HG03469 (cell line): ENCODE data around the gene NAB2.

Source experiments
- ATAC-seq: cut with Tn5 transposase; IDR thresholded peaks from one replicate; pipeline ENCODE4 v1.9.1; 2021; ENCODE audit warnings: mild to moderate bottlenecking, moderate library complexity, moderate number of reproducible peaks; ENCODE audit not compliant: unreplicated experiment

Gene NAB2

DNA sequence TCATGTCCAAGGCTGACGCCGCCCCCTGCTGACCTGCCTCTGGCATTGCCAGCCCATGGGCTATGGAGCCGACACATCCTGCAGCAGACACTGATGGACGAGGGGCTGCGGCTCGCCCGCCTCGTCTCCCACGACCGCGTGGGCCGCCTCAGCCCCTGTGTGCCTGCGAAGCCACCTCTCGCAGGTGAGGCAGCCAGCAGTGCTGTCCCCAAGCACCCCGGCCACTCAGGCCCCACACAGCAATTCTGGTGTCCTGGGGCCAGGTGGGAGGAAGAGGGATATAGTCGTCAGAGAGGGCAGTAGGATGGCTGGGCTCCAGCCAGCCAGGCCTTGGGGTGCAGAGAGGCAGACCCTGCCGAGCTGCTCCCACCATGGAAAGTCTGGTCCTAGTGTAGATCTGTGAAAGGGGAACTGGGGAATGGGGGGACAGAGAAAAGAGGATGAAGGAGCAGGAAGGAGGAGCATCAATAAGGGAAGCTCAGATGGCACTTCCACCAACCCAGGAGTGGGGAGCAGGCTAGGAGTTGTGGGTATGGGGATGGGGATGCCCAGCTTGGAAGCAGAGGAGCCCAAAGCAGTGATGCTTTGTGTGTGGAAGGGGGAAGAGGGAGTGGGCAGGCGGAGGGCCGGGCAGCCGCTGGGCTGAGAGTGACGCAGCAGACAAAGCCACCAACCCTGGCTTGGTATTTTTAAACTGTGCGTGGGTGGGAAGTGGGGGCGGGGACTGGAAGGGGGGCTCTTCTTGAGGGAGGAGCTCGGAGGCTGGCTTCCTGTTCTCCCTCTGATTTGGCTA, 4.7 kb downstream of the NAB2 start:
- ATAC-seq: no peak

DNA sequence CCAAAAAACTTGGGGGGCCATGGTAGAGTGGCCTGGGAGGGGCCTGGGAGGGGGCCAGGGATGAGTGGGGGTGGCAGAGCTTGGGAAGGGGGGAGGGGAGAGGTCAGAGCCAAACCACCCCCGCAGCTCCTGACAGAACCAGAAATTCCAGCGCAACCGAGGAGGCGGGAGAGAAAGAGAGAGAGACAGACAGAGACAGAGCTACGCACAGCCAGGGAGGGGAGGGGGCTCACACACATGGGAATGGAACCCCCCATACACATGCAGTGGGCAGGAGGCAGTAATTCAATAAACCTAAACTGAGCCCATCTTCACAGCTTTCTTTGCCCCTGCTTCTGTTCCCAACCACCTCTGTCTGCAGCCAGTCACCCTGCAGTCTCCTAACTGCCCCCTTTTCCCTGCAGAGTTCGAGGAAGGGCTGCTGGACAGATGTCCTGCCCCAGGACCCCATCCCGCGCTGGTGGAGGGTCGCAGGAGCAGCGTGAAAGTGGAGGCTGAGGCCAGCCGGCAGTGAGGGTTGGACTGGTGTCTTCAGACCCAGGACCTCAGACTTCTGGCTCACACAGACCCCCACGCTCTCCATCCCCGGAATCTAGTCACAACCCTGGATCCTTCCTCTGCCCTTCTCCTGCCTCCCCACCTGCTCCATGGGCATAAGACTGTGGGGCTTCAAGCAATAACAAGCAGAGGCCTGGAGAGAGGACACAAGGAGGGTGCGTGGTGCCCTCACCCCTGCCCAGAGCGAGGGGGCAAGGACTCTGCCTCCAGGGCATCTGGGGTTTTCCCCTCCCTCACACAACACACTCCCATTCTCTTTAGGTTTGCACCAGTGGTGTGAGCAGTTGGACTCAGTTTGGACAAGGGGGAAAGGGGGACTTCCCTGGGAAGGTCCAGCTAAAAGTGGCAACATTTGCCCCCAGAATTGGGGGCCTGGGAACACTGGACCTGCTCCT, 5.6 kb downstream of the NAB2 start:
- ATAC-seq: no peak

DNA sequence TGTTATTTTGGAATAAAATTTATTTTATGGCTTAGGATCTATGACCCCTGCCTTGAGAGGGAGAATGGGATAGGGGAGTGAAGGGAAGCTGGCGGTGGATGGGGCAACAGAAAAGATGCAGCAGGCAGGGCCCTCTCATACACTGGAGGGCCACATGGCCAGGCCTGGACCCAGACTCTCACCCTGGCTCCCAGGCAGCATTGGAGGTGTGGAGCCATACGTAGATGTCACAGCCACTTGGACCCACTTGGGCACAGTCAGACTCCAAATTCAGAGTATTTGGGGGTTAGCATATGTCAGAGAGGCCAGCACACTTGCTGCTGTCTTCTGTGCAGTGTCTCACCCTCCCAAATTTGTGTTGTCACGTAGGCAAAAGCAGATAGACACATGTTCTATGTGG, 6.5 kb downstream of the NAB2 start:
- ATAC-seq: no peak

DNA sequence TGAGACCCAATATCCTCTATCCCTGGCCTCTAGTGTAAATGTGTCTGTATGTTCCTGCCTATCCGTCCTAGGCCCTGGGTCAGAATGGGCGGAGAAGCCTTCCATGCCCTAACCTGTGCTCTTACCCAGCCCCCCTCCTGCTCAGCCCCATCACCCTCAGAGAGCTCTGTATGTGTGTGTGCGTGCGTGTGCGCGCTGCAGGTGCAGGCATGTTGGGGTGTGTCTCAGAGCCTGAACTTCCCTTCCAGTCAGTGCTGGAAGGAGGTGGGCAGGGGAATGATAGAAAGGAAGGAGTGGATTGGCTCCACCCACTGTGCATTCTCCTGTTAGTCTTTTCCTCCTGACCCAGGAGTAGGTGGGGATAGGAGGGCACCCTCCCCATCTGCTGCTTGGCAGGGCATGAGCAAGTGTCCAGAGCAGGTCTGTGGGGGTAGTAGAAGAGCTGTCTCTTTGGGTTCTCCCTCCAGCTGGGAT, 7.2 kb downstream of the NAB2 start:
- no peak for ATAC-seq

DNA sequence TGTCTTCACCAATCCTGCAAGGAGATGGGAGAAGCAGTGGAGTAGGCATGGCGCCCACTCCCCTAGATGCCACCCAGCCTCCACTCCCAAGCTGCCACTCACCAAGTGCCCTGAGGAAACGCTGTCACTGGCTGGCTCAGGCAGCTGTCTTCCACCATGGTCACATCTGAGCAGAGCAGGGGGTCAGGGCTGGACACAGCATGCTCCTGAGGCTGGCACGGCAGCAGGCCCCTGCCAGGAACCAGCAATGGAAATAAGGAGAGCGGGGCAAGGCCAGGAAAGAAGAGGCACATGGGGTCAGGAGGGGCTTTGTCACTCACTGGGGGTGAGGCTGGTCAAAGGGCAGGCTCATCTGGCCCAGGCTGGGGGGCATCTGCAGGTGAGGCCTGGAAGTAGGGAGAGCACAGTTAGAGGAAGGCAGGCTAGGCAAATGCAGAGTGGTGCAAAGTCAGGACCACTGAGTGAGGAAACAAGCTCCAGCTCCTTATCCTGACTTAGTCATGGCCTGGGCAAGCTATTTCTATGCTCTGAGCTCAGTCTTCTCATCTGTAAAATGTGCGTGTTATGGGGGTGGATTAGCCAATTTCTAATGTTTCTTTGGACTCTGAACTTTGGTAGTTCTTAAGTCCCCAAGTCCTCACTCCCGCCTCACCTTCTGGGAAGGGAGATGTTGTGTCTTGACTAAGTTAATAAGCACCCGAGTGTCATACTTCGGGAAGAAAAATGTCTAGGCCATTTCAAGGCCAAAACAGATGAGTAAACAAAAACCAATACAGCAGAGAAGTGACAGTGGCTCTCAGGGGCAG, 8.0 kb downstream of the NAB2 start:
- no peak for ATAC-seq

DNA sequence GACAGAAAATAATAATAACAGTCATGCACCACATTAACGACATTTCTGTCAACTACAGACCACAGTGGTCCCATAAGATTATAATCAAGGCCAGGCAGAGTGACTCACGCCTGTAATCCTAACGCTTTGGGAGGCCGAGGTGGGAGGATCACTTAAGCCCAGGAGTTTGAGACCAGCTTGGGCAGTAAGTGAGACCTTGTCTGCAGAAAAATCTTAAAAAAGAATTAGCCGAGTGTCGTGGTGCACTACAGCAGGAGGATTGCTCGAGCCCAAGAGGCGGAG, 8.6 kb downstream of the NAB2 start:
- no peak for ATAC-seq

DNA sequence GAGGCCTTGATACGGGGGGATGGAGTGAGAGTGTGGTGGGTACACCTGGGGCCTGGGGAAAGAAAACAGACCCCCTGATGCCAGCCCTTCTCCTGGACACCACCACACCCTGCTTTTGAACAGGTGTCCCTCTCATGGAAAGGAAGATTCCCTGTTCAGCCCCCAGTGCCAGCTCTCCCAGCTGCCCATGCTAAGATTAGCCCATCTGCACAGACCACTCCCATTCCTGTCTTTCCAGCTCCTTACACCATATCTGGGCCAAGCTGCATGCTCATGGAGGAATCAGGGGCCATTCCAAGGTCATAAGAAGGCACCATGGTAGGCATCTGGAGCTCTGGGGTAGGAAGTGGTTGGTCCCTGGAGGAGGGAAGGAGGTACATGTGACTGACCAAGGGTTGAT, 9.6 kb downstream of the NAB2 start:
- ATAC-seq: no peak

DNA sequence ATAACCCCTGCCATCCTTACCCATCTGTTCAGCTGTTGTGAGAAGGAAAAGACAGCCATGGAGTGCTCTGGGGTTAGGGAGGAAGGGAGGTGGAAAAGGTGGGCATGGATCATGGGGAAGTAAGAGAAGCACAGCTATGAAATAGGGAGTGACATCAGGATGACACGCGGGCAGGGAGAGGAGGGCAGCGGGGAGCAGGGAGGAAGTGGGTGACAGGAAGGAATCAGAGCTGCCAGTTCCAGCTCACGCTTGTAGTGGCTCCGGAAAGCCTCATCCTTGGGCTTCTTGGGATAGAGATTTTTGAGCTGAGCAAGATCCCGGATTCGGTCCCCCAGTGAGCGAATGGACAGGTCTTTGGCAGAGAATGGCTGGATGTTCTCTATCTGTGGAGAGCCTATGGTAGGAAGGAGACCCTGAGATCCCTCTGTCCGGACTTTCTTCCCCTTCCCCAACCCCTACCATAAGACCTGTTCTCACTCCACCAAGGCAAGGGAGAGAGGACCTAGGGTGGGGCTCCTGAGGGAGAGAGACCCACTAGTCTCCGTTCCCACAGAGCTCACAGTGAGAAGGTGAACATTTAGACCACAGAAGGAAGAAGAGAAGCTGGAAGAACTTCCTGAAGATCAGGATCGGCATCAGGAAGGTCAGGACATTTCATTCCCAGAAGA, 10.3 kb downstream of the NAB2 start:
- no peak for ATAC-seq

DNA sequence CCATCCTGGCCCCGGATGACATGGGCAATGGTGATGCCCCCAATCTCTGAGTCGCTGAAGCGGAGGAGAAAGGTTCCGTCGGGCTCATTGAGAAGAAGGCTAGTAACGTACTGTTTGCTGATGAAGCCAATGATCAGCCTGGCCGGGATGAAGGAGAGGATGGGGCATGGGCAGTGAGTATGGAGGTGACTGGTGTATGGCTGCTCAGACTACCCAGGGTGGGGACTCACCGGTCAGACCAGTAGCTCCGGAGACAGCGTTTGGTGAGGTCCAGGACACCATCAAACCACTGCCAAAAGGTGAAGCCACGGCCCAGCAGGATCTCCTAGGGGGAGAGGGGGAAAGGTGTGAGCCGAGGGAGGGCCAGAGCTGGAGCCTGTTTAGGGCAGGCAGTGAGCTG, 10.9 kb downstream of the NAB2 start:
- no peak for ATAC-seq

DNA sequence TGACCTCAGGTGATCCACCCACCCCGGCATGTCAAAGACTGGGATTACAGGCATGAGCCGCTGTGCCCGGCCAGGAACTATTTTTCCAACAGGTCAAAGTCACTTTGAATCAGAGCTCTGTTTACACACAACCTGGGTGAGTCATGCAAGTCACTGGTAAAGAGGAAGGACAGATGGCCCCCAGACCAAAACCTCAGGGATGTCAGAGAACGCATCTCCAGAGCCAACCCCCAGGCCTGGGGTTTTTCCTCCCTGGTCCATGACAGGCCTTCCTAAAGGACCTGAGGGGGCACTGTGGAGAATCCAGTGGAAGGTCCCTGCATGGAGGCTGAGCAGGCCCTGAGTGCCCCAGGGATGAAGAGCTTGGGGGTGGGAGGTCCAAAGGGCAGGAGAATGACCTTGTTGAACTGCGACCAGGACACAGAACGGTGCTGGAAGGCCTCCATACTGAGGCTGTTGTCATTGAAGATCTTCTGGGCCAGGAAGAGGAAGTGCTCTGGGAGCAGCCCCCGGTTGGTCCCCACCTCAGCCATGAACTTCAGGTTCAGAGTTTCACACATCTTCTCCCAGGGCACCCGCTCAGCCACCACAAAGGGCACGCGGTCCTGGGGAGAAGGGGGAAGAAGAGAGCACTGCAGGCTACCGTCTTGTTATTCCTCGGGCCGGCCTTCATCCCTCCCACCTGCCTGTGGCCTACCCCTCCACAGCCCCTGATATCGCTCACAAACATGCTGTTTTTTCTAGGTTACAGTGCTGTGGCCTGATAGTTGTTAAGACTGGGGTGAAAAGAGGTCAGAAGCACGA, 13.2 kb downstream of the NAB2 start:
- ATAC-seq: no peak

DNA sequence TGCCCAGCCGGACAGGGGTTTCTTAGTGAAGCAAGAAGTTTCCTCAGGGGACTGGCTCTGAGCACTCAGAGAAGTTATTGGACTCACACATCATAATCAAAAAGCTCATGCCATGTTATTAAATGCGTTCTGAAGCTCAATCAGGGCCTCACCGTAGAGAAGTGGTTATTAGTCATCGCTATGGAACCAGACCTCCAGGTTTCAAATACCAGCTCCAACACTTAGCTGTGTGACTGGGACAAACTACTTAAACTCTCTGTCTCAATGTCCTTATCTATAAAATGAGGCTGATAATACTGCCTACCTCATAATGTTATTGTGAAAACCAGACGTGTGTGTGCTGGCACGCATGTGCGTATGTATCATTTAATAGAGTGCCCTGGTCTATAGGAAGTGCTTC, 14.9 kb downstream of the NAB2 start:
- no peak for ATAC-seq

DNA sequence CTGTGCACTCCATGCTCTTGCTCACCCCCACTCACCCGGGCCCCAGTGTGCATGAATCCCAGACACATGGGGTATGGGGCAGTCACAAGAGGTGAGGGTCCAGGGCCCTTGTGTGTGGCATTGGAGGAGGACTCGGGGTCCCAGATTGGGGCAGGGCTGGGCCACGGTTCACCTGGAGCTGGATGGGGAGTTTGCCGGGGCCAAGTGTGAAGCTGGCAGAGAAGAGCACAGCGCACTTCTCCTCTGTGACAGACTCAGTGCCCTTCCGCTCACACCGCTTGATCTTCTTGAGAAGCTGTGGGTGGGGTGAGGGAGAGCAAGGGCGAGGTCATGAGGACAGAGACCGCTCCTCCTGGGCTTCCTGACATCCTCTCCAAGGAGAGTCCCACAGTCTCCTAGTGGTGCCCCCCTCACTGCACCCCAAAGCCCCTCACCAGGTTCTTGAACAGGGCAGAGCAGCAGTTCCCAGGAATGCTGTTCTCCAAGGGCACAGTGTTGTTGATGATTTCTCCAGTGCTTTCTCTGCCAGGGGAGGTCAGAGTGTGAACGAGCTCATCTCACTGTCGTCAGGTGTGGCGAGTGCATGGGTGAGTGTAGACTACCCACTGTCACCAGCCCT, 15.5 kb downstream of the NAB2 start:
- no peak for ATAC-seq

DNA sequence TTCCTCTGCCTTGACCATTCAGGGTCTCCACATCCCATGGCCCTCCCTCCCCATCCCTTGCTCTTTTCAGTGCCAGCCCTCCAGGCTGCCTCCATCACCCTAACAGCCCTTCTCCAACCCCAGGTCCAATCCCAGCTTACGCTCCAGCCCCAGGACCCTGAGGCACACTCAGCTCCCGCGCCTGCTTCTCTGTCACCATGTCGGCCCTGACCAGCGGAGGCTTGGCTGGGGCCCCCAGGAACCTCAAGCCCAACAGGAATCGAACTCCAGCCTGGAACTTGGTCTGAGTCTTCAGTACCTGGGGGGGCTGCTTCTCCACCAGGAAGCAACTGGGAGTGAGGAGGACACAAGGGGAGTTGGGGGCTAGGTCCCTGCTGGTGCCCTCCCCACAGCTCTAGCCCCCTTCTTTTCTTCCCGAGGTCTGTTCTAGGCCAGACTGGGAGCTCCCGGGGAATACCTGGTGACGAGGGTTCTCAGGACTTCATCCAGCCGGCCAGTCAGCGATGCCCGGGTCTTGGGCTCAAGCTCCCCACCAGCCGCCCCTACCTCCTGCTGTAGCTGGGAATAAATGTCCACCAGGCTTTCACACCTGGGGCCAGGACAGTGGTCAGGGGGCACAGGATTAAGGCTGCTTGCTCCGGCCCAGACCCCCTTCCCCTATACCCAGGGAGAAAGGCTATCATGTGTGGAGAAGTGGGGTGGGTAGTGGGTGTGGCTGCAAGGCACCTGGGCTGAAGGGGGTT, 16.3 kb downstream of the NAB2 start:
- no peak for ATAC-seq

DNA sequence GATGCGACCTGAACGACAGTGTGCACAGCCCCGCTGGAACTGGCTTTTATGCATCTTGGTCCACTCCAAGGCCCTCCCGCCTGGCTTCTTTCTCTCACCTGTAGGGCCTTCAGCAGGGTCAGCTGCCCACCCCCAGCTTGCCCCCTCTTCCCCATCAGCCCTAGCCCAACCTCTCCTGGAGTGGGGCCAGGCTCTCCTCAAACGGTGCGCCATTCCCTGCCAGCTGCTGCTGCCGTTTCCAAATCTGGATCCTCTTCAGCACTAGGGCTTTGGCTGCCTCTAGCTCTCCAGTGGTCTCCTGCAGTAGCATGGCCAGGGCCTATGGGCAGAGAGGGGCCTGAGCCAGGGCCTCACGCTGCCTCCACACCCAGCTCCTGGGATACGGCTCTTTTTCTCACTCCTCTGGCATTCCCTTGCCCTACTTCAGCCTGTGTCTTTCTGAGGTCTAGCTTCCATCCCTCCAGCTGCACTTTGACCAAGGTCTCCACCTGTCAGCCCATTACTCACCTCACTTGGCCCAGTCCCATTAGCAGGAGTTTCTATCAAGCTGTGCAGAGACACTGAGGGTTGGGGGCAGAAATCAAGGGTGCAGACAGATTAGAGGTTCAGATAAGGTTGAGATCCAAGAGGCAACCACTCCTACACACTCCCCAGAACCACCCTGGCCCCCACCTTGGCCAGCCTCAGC, 17.3 kb downstream of the NAB2 start:
- no peak for ATAC-seq

DNA sequence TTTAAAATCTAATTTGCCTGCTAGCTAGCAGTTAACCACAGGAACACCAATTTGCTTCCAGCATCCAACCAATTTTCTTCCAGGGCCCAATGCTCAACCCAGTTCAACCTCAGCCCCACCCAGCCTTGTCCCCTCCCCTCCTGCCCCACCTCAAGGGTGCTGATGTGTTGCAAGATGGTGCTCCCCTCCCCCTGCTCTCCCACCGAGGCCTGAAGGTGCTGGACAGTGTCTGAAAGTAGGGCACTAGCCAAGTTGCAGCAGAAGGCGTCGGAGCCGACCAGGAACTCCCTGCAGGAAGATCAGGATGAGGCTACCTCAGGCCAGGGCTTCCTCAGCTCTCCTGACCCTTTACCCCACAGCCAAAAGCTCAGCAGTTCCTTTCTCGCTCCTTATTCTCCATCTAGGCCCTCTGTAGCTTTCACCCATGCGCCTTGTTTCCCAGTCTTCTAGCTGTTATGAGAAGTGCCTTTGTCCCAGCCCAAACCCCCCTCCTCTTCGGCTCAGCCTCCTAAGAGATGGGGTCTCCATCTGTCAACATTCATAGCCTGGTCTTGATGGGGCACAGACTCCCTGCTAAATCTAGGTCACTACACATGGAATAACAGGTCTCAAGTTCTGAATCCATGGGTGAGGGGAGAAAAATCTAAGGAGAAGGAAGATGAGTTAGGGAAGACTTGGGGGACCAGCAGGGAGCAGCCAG, 18.7 kb downstream of the NAB2 start:
- no peak for ATAC-seq

DNA sequence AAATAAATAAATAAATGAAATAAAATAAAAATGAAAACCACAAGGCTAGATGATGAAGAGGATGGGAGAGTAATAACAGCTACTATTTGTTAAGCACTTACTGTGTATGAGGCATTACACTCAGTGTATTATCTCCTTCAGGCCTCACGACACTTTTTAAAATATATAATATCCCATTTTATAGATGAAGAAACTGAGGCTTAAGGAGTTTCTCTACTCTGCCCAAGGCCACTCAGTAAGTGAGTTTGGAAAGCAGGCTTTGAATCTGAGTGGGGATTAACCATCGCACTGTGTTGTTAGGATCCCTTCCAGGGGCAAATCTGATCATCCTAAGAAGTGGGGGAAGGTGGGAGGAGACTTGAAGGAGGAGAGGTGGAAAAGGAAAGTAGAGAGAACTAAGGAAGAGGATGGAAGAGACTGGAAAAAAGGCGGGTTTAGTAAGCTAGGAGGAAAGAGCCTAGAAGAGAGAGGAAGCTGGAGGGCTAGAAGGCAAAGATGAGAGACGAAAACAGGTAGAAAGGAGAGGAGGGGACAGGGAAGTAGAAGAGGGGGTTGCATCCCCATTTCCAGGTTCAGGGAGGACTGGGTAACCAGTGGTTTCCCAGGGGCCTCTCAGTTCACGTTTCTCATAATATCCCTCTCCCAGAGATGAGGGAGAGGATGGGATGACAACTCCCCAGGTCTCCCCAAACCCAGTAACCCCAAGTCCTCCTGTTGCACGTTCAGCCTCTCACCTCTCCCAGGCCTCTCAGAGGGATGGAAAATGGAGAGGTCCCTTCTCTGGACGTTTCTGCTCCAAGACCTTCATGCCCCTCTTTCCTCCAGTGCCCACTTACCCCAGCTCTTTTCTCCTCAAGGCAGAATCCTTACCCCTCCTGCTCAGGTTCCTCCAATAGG, 20.5 kb downstream of the NAB2 start:
- no peak for ATAC-seq
